NCI-H1092 treated with DMSO at 0.1 percent for 48 hours (cell line): ENCODE data around the gene EEF1AKMT1.
"Not testable (repeated sequence)": the region's sequence is repeated elsewhere in the genome, so short reads cannot be mapped to it uniquely, and the experiment has no call there.

Experiments used
- DNase-seq: peaks from one replicate; lab custom pipeline; 2025; lab: John Stamatoyannopoulos, UW

EEF1AKMT1 gene

DNA sequence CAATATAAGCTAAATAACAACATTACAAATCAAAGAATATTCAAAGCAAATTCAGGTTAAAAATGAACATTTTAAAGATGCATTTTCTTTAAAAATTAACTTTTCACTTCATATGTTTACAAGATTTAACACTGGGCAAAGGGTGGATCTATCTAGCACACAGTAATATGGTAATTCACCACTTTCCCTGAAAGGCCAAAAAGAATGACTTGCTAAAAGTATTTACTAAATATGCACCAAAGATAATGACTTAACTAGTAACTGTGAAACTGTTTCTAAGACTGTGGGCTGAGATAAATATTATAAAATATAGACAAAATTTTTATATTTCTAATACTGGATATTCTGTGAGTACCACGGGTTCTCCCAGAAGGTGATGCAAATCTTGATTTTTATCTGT lies 4.5 kb upstream of the EEF1AKMT1 start:
- no peak for DNase-seq

DNA sequence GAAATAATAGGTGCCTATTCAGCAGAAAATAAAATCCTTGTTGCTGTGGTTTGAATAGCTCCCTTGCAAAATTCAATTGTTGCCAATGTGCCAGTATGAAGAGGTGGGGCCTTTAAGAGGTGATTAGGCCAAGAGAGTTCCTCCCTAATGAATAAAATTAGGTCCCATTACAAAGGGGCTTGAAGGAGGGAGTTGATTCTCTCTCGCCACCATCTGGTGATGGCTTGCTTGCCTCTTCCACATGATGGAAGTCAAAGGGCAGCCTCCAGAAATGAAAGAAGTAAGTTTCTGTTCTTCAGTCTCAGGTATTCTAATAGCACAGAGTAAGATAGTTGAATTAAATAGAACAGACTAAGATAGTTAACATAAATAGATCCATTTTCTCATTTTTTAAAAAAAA lies 3.0 kb upstream of the EEF1AKMT1 start:
- no peak for DNase-seq

DNA sequence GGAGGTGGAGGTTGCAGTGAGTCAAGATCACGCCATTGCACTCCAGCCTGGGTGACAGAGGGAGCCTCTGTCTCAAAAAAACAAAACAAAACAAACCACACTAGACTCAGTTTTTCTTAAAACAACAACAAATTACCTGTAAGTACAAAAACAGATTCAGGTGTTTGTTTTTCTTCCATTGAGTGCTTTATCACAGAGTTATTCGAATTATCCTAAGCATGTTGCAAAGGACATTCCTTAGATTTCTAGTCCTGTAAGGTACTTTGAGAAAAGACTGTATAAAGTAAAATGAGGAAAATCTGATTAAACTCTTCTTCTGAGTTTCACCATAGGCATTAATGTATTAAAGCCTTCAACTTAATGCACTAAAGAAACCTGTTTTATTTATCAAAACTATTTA lies 2.2 kb upstream of the EEF1AKMT1 start:
- DNase-seq = no peak

GRCh38 chr13:20774746-20775145 lies 985 bp upstream of the EEF1AKMT1 start:
- no peak for DNase-seq

DNA sequence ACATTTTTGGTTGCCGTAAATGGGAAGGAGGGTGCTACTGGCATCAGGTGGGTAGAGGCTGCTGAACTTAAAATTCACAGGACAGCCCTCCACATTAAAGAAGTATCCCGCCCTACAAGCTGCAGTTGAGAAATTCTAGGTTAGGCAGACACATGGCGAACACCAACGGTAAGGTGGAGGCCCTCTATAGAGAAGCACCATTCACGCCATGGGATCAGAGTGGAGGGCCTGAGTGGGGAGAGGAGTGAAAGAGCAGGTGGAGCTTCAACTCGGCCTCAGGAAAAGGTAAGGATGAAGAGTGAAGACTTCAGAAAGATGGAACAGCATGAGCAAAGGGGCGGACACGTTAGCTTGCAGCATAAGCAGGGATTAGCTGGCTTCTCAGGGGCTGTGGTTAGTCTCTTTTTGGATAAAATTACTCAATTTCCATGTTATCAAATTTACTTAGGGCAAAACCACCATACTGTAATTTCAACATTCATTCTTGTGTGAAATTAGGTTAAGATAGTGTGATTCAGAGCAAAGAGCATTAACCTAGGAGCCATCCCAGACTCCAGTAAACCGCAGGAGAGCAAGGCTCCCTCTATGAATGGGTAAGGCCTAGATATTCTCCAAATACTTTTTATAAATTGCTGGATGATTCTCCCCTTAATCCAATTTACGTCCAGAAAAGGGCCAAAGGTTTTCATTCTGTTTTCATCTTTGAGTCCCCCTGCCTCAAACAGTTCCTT lies 1.2 kb downstream of the EEF1AKMT1 start:
- DNase-seq = no peak

DNA sequence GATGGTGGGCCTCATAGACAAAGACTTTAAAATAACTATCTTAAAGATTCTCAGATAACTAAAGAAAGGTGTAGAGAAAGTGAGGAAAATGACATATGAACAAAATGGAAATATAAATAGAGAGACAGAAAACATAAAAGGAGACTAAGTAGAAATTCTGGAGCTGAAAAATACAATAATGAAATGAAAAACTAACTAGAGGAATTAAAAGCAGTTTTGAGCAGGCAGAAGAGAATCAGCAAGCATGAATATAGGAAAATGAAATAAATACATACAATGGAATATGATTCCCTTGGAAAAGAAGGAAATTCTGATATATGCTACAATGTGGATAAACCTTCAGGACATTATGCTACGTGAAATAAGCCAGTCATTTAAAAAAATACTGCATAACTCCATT lies 3.9 kb downstream of the EEF1AKMT1 start:
- DNase-seq = no peak

DNA sequence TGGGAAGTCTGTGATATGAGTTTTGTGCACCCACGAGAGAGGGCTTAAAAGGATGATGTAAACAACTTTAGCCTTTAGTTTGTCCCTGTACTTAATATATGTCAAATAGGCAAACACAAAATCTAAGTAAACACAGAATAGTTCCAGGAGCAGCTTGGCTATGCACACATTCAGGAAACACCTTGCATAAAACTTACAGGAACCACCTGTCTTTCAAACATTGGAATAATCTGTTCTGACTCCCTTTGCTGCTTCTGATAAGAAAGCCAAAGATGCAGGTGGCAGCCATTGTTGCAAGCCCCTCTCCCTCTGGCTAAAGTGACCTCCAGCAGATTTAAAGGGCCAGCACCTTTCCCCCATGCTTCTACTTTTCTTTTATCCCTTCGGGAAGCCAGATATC lies 4.7 kb downstream of the EEF1AKMT1 start:
- DNase-seq = no peak

DNA sequence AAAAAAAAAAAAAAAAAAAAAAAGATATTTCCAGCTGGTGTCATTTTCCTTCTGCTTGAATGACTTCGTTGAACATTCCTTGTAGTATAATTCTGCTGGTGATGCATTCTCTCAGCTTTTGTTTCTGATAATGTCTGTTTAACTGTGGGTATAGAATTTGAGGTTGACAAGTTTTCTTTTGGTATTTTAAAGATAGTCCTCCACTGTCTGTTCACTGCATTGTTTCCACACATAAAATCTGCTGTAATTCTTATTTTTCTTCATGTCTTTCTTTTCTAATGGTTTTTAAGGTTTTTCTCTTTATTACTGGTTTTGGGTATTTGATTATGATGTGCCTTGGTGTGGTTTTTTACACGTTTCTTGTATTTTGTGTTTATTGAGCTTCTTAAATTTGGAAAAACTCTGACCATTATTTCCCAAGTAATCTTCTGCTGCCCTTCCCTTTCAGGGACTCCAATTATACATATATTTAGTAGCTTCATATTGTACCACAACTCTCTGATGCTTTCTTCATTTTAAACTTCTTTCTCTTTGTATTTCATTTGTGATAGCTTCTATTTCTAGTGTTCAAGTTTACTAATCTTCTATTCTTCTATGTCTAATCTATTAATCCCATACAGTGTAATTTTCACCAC lies 6.3 kb downstream of the EEF1AKMT1 start:
- no peak for DNase-seq

DNA sequence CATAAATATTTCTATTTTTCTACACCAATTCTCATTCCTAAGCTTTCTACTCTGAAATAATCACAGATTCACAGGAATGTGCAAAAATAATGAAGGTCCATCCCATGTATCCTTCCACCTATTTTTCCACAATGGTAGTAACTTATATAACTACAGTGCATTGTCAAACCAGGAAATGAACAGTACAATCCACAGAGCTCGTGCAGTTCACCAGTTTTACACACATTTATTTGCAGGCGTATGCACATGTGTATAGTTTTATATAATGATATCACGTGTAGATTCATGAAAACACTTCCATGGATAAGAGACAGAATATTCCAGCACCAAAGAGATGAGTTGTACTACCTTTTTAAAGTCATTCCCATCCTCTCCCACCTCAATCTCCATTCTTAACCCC lies 12.9 kb downstream of the EEF1AKMT1 start:
- DNase-seq = no peak

- no peak for DNase-seq
These were observed 19.8 kb downstream of the EEF1AKMT1 start for GRCh38 chr13:20754009-20754408.

DNA sequence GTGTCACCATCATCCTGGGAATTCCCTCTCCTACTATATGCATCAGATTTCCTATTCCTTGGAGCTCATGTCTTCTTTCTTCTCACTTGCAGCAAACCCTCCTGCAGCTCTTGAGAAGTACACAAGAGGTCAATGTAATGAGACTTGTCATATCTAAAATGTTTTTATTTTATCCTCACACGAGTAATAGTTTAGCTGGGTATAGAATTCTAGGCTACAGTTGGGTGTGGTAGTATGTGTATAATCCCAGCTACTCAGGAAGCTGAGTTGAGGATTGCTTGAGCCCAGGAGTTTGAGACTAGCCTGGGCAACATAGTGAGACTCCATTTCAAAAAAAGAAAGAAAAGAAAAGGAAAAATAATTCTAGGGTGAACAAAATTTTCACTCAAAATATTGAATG lies 24.4 kb downstream of the EEF1AKMT1 start:
- DNase-seq = no peak

GRCh38 chr13:20743830-20744404 lies 29.8 kb downstream of the EEF1AKMT1 start:
- DNase-seq = not testable (repeated sequence)

GRCh38 chr13:20740021-20740420 lies 33.7 kb downstream of the EEF1AKMT1 start:
- DNase-seq = no peak

GRCh38 chr13:20738616-20739015 lies 35.1 kb downstream of the EEF1AKMT1 start:
- DNase-seq = no peak

DNA sequence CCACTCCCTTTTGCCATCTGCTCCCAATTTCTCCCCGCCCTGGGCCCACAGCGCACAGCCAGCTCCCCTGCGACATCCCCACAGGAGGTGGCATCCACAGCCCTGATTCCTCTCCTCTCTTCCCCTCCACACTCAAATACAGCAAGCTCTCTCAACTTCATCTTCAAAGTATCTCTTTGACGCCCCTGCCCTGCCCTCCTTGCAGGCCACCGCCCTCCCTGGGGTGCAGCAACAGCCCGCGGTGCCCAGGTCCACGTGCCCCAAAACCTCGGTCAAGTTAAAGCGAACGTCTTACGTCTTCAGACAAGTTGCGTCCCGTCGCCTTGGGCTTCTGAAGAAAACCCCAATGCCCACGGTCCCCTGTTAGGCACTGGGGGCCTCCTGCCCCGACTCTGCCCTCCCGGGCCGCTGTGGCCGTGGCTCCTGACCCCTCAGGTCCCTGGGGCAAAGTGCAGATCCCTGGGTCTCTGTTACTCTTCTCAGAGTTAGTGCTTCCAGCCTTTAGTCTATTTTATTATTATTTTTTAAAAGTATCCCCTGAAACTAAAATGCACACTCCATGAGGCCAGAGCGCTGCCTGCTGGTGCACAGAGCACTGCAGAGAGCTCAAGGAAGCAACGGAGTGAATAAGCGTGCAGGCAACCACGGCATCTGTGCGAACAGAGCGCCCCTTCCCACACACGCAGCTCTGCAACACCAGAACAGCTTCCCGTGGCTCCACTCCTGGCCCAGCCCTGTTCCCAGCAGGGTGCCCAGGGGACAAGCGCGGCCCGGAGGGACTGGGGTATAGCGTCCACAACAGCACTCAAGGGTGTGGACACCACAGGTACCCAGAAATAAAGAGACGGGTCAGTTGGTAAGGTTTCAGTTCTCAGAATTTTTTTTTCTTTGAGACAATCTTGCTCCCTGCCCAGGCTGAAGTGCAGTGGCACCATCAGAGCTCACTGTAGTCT lies 43.9 kb downstream of the EEF1AKMT1 start:
- no peak for DNase-seq

- DNase-seq = no peak
These were observed 45.0 kb downstream of the EEF1AKMT1 start for GRCh38 chr13:20728579-20729311.

- no peak for DNase-seq
These were observed 45.9 kb downstream of the EEF1AKMT1 start for GRCh38 chr13:20727856-20728255.

GRCh38 chr13:20721454-20722357 lies 52.1 kb downstream of the EEF1AKMT1 start:
- DNase-seq = peak; percentile 59

DNA sequence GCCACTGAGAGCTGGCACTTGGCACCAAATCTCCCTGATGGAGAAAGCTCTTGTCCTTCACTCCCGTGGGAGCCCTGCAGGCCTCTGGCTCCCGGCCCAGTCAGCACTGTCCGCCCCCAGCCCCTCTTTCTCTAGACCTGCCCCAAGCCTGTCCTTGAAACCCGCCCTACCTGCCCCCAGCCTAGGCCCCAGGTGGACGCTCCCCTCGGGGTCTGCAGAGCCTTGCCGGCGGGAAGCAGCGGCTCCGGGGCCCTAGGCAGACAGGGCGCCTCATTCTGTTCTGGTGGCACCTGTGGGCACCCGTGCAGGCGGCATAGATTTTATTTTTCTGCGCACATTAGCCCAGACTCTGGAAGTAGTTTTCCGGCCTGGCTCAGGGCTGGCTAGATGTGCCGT lies 52.7 kb downstream of the EEF1AKMT1 start:
- no peak for DNase-seq

GRCh38 chr13:20720499-20720898 lies 53.3 kb downstream of the EEF1AKMT1 start:
- no peak for DNase-seq

GRCh38 chr13:20719783-20720182 lies 54.0 kb downstream of the EEF1AKMT1 start:
- no peak for DNase-seq
